Heart right ventricle (tissue), 16 donors: ENCODE data around the gene MS4A15. TPM values are rescaled to one million over a fixed set of nuclear protein-coding genes. Genes with fewer than 3 reads are reported as not detected.
A peak's percentile ranks its signal among the peaks of the same experiment; 100 is the strongest.

ENCODE experiments used
- ATAC-seq, 8 donors: fragments of 200-7000 bp; cut with Tn5 transposase; one replicate each; pipeline ENCODE4 v1.9.1; 2020; ENCODE audit warnings: mild to moderate bottlenecking in 8 of 8, moderate library complexity in 8 of 8, moderate number of reproducible peaks in 1 of 8
- DNase-seq, 2 donors: peaks; one replicate each; pipeline ENCODE4 v3.0.0-alpha.2; 2020
- H3K27ac ChIP-seq, 10 donors: fragments of 200-600 bp; sonication (generic) in 2 of 10; one replicate each; pipeline versions ENCODE4 v1.5.0 to v1.8.0; 2020 to 2022; ENCODE audit warnings: mild to moderate bottlenecking in 3 of 10
- H3K27me3 ChIP-seq, 7 donors: fragments of 200-600 bp; one replicate each; pipeline ENCODE4 v1.8.0; 2021 to 2022; ENCODE audit warnings: mild to moderate bottlenecking in 2 of 7
- H3K36me3 ChIP-seq, 9 donors: fragments of 200-600 bp; sonication (generic) in 1 of 9; one replicate each; pipeline versions ENCODE4 v1.5.0 to v1.8.0; 2020 to 2022; ENCODE audit warnings: mild to moderate bottlenecking in 2 of 9
- H3K4me1 ChIP-seq, 9 donors: fragments of 200-600 bp; sonication (generic) in 1 of 9; one replicate each; pipeline versions ENCODE4 v1.5.0 to v1.8.0; 2020 to 2022; ENCODE audit warnings: mild to moderate bottlenecking in 4 of 9
- H3K4me3 ChIP-seq, 10 donors: fragments of 200-600 bp; sonication (generic) in 2 of 10; one replicate each; pipeline versions ENCODE4 v1.5.0 to v1.8.0; 2020 to 2022; ENCODE audit warnings: mild to moderate bottlenecking in 7 of 10, moderate library complexity in 2 of 10
- H3K9me3 ChIP-seq, 11 donors: fragments of 200-600 bp in 10 of 11; sonication (generic) in 2 of 11; one replicate each; pipeline versions ENCODE4 v1.5.0 to v1.8.0; 2013 to 2022; ENCODE audit warnings: mild to moderate bottlenecking in 2 of 11, control low read depth in 1 of 11, moderate library complexity in 1 of 11
- WGBS, 2 donors: extraction: QIAGEN DNeasy Blood & Tissue Kit; methylation state at CpG; one replicate each; pipeline ENCODE4 v1.1.7; 2013; ENCODE audit warnings: inconsistent platforms in 1 of 2; 5-methylcytosine and 5-hydroxymethylcytosine counted together
- intact Hi-C, 10 donors: fragments of 100-400 bp; cut with DNase I; formaldehyde crosslinking; loops; one replicate each; pipeline versions ENCODE4 v1.11.1 to v1.14.2; 2022
- polyA plus RNA-seq, 2 donors: library from polyadenylated mRNA; stranded (reverse); fragments of 200-250 nt; gene quantifications; one replicate each; pipeline ENCODE4 v1.2.3, GENCODE V29; 2013
- total RNA-seq, 10 donors: library from RNA; stranded (reverse); fragmentation: NEBNext Ultra II Directional in 3 of 10; extraction: Animal tissue kit (Norgen Biotek cat#: 25700) in 3 of 10; gene quantifications; one replicate each; pipeline versions ENCODE4 v1.2.1 to v1.2.4, GENCODE V29; 2021 to 2023
- TF ChIP-seq, protein P1 (sequence below), 9 donors: fragments of 200-600 bp; sonication (generic) in 2 of 9; IDR thresholded peaks; one replicate each; pipeline versions ENCODE4 v1.5.0 to v1.8.0; 2021 to 2022; ENCODE audit warnings: antibody characterized with exemption in 9 of 9, mild to moderate bottlenecking in 5 of 9, moderate library complexity in 1 of 9
- donor health status: Arrhythmogenic right ventricular cardiomyopathy.
- donor health status: ischemic (EF 13 %, LVEDD 7.1; RV severe dilation, severe dysfunction).
- donor health status: healthy with polysubstance abuse.
- donor health status: DM: no; HTN: yes; CAD: no.
- donor health status: DM: no; HTN: no; CAD: no.
- donor health status: ischemic (EF 25% LVEDD 6.9; RV normal size, moderate dysfunction).
- donor health status: ischemic (EF 25% LVEDD 5.7; RV mildly dilated, moderate dysfunction).
- donor health status: healthy.
- donor health status: DM: yes; HTN: yes; CAD: no.
- donor health status: Ischemic cardiomyopathy.
- donor health status: ischemic (EF 35%, LVEDD 5.7; RV mildly dilated, moderate dysfunction).
- donor health status: nonischemic (EF 11% LVEDD 7.7; RV severe dilation, severe dysfunction).
- donor health status: DM: yes; HTN: yes; CAD: no.
- donor health status: PGD.
- donor health status: ischemic (EF 29% LVEDD 5.4; RV normal size, mild dysfunction).
- donor health status: nonischemic (EF 23%, LVEDD 6.1; RV moderate dilation, normal function).

MS4A15 gene
- total and polyA plus RNA-seq, 12 donors, result not detected

DNA sequence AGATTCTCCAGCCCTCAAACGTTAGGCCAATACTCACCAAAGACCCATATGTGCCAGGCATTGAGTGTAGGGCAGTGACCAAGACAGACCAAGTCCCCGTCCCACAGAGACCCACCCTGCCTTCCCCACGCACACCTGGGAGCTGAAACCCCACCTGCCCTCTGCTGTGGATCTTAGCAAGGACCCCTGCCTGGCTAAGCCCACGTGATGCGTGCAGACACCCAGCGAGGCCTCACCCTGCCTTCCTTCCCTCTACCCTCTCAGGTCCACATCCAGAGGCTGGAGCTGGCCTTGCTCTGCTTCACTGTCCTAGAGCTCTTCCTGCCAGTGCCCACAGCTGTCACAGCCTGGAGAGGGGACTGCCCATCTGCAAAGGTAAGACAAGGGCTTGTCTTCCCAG lies 38.6 kb downstream of the MS4A15 start:
- Histone ChIP-seq H3K36me3 (no peaks in the 10 kb centered on the region), H3K4me1 (no peaks in the 10 kb centered on the region), H3K27ac (no peak overlapping the region), H3K9me3 (peaks cover 0 to 6% (median 0%) of the 10 kb centered on the region in 11 donors), H3K4me3 (no peak overlapping the region), H3K27me3 (peaks cover 0 to 14% (median 4%) of the 10 kb centered on the region in 7 donors)
- DNase-seq (no peak), ATAC-seq (no peak)
- intact Hi-C loops, result no loop called here
- TF ChIP-seq, protein P1, sequence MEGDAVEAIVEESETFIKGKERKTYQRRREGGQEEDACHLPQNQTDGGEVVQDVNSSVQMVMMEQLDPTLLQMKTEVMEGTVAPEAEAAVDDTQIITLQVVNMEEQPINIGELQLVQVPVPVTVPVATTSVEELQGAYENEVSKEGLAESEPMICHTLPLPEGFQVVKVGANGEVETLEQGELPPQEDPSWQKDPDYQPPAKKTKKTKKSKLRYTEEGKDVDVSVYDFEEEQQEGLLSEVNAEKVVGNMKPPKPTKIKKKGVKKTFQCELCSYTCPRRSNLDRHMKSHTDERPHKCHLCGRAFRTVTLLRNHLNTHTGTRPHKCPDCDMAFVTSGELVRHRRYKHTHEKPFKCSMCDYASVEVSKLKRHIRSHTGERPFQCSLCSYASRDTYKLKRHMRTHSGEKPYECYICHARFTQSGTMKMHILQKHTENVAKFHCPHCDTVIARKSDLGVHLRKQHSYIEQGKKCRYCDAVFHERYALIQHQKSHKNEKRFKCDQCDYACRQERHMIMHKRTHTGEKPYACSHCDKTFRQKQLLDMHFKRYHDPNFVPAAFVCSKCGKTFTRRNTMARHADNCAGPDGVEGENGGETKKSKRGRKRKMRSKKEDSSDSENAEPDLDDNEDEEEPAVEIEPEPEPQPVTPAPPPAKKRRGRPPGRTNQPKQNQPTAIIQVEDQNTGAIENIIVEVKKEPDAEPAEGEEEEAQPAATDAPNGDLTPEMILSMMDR (IDR thresholded peaks at IDR 0.05), result no peak
- 72 to 82% methylated on average over 6 of the region's 6 CpGs for WGBS, 2 donors

- intact Hi-C loops, result no loop called here
- DNase-seq, result no peak
- Histone ChIP-seq H3K4me3 (no peak overlapping the region), H3K36me3 (no peaks in the 10 kb centered on the region), H3K9me3 (peaks cover 0 to 3% (median 0%) of the 10 kb centered on the region in 11 donors), H3K27ac (no peak overlapping the region), H3K27me3 (peaks cover 0 to 14% (median 7%) of the 10 kb centered on the region in 7 donors), H3K4me1 (no peaks in the 10 kb centered on the region)
- ATAC-seq, result no peak
- TF ChIP-seq, protein P1 (IDR thresholded peaks at IDR 0.05), result no peak
- 84 to 88% methylated on average over 17 of the region's 17 CpGs for WGBS, 2 donors
Measured at GRCh38 chr11:60797846-60798630, 41.4 kb downstream of the MS4A15 start.

DNA sequence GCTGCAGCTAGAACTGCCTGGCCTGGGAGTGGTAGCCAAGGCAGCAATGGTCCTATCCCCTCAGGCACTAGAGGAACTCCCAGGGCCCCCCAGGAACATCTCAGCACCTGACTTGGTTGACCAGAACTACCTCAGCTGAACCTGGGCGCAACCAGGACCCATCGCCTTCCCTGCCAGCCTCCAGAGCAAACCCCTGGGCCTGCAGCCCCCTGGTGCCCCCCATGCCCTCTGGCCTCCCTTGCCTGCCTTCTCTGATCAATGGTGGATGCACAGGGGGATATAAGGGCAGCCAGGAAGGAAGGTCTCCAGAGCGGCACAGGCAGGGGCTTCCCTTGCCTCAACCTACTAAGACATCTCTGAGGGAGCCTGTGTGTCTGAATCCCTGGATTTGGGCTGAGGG lies 42.0 kb downstream of the MS4A15 start:
- TF ChIP-seq, protein P1 (IDR thresholded peaks at IDR 0.05), result no peak
- intact Hi-C loops, result no loop called here
- Histone ChIP-seq H3K4me3 (no peak overlapping the region), H3K4me1 (no peaks in the 10 kb centered on the region), H3K27ac (no peak overlapping the region), H3K9me3 (peaks cover 0 to 3% (median 0%) of the 10 kb centered on the region in 11 donors), H3K36me3 (no peaks in the 10 kb centered on the region), H3K27me3 (peaks cover 0 to 12% (median 7%) of the 10 kb centered on the region in 7 donors)
- ATAC-seq, result peak in 1 of 8 donors; percentile 26
- DNase-seq, result no peak
- WGBS, 2 donors, result 84 to 94% methylated on average over 3 of the region's 3 CpGs

GRCh38 chr11:60801194-60801593 lies 44.5 kb downstream of the MS4A15 start:
- Histone ChIP-seq H3K27ac (no peak overlapping the region), H3K9me3 (peaks cover 0 to 3% (median 0%) of the 10 kb centered on the region in 11 donors), H3K4me1 (no peaks in the 10 kb centered on the region), H3K4me3 (no peak overlapping the region), H3K36me3 (no peaks in the 10 kb centered on the region), H3K27me3 (peaks cover 0 to 17% (median 7%) of the 10 kb centered on the region in 7 donors)
- intact Hi-C loops, result no loop called here
- ATAC-seq (no peak), DNase-seq (no peak)
- WGBS, 2 donors, result 92 to 93% methylated on average over 10 of the region's 10 CpGs
- TF ChIP-seq, protein P1 (IDR thresholded peaks at IDR 0.05), result no peak
